ENCODE results near the gene MORN1. TPM values are rescaled to one million over a fixed set of nuclear protein-coding genes. Genes with fewer than 3 reads are reported as not detected.

Gene MORN1
- total RNA-seq, 1 donor from 2014 or later = 11.8 TPM

- no peak for DNase-seq (ENCODE audit: extremely low spot score in 2 of 2)
- no peaks in the 10 kb centered on the region for H3K27me3 ChIP-seq
Observed at GRCh38 chr1:2337501-2337900, 53.9 kb downstream of the MORN1 start.

GRCh38 chr1:2337081-2337480 is 54.3 kb downstream of the MORN1 start:
- Histone ChIP-seq H3K4me3 (no peak overlapping the region), H3K27me3 (no peaks in the 10 kb centered on the region)

More at GRCh38 chr1:2337501-2337900, 53.9 kb downstream of the MORN1 start:
- Histone ChIP-seq H3K4me3 (no peak overlapping the region), H3K4me1 (peaks cover 20% of the 10 kb centered on the region), H3K9me3 (no peaks in the 10 kb centered on the region), H3K27ac (no peak overlapping the region), H3K36me3 (no peaks in the 10 kb centered on the region)
- TF ChIP-seq POLR2AphosphoS5 (IDR thresholded peaks at IDR 0.05; ENCODE audit: insufficient read depth in 1 of 2, low read depth in 1 of 2) (no peak), CTCF (IDR thresholded peaks at IDR 0.05) (no peak)
- intact Hi-C loops (cut with DNase I) = no loop called here

GRCh38 chr1:2336499-2336898 is 54.9 kb downstream of the MORN1 start:
- H3K4me3 ChIP-seq = no peak overlapping the region
- no peak overlapping the region for H3K27ac ChIP-seq
- H3K27me3 ChIP-seq = no peaks in the 10 kb centered on the region
- H3K4me1 ChIP-seq = peaks cover 20% of the 10 kb centered on the region
- no peaks in the 10 kb centered on the region for H3K9me3 ChIP-seq
- H3K36me3 ChIP-seq = no peaks in the 10 kb centered on the region
- TF ChIP-seq CTCF (IDR thresholded peaks at IDR 0.05) (no peak), POLR2AphosphoS5 (IDR thresholded peaks at IDR 0.05; ENCODE audit: insufficient read depth in 1 of 2, low read depth in 1 of 2) (no peak), POLR2A (IDR thresholded peaks at IDR 0.05) (no peak)
- DNase-seq (ENCODE audit: extremely low spot score in 2 of 2) = no peak
- intact Hi-C loops (cut with DNase I) = no loop called here

More at GRCh38 chr1:2337081-2337480, 54.3 kb downstream of the MORN1 start:
- Histone ChIP-seq H3K4me1 (peaks cover 20% of the 10 kb centered on the region), H3K9me3 (no peaks in the 10 kb centered on the region), H3K36me3 (no peaks in the 10 kb centered on the region), H3K27ac (no peak overlapping the region)
- TF ChIP-seq POLR2A (IDR thresholded peaks at IDR 0.05) (no peak), CTCF (IDR thresholded peaks at IDR 0.05) (no peak), POLR2AphosphoS5 (IDR thresholded peaks at IDR 0.05; ENCODE audit: insufficient read depth in 1 of 2, low read depth in 1 of 2) (no peak)
- intact Hi-C loops (cut with DNase I) = no loop called here
- DNase-seq (ENCODE audit: extremely low spot score in 2 of 2) = no peak

GRCh38 chr1:2335721-2336455 is 55.5 kb downstream of the MORN1 start:
- no peaks in the 10 kb centered on the region for H3K36me3 ChIP-seq
- intact Hi-C loops (cut with DNase I) = no loop called here
- no peaks in the 10 kb centered on the region for H3K27me3 ChIP-seq
- TF ChIP-seq POLR2A (IDR thresholded peaks at IDR 0.05) (no peak), POLR2AphosphoS5 (IDR thresholded peaks at IDR 0.05; ENCODE audit: insufficient read depth in 1 of 2, low read depth in 1 of 2) (no peak), CTCF (IDR thresholded peaks at IDR 0.05) (no peak)
- H3K9me3 ChIP-seq = no peaks in the 10 kb centered on the region
- H3K4me3 ChIP-seq = no peak overlapping the region
- no peak overlapping the region for H3K27ac ChIP-seq
- DNase-seq (ENCODE audit: extremely low spot score in 2 of 2) = no peak
- peaks cover 26% of the 10 kb centered on the region for H3K4me1 ChIP-seq

- peaks cover 35% of the 10 kb centered on the region for H3K4me1 ChIP-seq
- no peaks in the 10 kb centered on the region for H3K9me3 ChIP-seq
- no peaks in the 10 kb centered on the region for H3K27me3 ChIP-seq
- TF ChIP-seq POLR2A (IDR thresholded peaks at IDR 0.05) (no peak), CTCF (IDR thresholded peaks at IDR 0.05) (no peak), POLR2AphosphoS5 (IDR thresholded peaks at IDR 0.05; ENCODE audit: insufficient read depth in 1 of 2, low read depth in 1 of 2) (no peak)
- peak overlapping the region in 1 of 2 donors; percentile 6 for H3K4me3 ChIP-seq
- H3K36me3 ChIP-seq = no peaks in the 10 kb centered on the region
- DNase-seq (ENCODE audit: extremely low spot score in 2 of 2) = no peak
- peak overlapping the region; percentile 29 for H3K27ac ChIP-seq
- intact Hi-C loops (cut with DNase I) = no loop called here
Observed at GRCh38 chr1:2334883-2335534, 56.3 kb downstream of the MORN1 start.
